ENCODE measurements around the gene B4GALT7.
"Not testable (repeated sequence)": the region's sequence is repeated elsewhere in the genome, so short reads cannot be mapped to it uniquely, and the experiment has no call there.

B4GALT7 gene, protein sequence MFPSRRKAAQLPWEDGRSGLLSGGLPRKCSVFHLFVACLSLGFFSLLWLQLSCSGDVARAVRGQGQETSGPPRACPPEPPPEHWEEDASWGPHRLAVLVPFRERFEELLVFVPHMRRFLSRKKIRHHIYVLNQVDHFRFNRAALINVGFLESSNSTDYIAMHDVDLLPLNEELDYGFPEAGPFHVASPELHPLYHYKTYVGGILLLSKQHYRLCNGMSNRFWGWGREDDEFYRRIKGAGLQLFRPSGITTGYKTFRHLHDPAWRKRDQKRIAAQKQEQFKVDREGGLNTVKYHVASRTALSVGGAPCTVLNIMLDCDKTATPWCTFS
- total RNA-seq = 20.5 to 23.3 reads per million in 2 donors

DNA sequence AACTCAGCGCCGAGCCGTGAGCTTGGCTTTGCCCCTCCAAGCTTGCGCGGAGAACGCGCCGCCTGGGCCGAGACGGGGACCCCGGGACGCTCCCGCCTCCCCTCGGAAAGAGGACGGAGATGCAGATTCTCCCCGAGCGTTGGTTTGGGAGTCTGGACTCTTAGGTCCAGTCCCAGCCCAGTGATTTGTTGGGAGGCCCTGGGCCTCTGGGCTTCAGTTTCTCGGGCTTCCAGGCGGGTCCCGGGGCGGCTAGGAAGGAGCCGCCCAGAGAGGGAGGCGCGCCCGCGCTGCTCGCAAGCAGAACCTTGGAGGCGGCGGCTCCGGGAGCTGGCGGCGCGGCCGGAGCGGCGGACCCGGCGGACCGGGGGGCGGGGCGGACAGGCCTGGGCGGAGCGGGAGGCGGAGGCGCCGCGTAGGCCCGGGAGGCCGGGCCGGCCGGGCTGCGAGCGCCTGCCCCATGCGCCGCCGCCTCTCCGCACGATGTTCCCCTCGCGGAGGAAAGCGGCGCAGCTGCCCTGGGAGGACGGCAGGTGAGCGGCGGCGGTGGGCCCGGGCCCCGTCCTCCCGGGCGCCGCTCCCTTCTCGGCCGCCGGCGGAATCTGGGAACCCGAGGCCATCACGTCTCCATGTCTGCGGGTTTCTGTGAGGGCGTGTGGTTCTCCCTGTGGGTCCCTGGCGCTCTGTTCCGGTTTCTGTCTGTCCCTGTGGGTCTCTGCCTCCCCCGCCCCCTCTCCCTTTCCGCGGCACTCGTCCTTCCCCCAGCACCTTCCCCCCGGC lies at the start of gene B4GALT7:
Gene B4GALT7, plus strand, starts transcription at position 402 of the 777 bp plus-strand sequence. Its CDS starts 79 bp downstream, at position 481.
- DNase-seq = peak; percentile 77

GRCh38 chr5:177552839-177553455 lies 47.0 kb upstream of the B4GALT7 start:
- DNase-seq = no peak

DNA sequence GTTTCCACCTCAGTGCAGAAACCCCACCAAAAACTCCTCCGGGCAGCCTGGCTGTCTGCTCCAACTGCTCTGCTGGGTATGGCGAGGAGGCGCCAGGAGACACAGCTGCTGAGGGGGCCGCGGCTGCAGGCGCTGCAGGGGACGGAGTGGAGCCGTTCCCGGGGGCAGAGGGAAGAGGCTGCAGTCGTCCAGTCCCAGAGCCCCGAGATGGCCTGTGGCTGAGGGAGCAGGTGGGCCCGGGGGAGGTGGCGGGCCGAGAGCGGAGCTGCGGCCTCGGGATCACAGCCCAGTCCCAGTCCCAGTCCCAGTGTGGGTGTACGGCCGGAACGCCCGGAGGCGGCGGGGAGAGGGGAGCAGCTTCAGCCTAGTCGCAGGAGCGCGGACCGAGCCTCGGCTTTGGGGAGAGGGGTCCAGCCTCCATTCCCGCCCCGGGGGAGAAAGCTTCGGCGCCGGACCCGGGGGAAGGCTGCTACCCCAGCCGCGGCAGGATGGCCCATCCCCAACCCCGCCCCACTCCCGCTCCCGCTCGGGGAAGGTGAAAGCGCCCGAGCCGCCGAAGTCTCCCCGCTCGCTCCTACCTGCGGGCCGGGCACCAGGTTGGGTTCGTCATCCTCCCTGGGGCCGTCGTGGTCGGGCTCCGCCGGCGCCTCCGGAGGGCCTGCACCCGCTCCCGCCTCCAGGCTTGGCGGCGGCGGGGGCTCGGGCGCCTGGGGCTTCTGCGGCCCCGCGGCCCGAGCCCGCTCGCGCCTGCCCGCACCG lies 46.1 kb upstream of the B4GALT7 start:
- no peak for DNase-seq

DNA sequence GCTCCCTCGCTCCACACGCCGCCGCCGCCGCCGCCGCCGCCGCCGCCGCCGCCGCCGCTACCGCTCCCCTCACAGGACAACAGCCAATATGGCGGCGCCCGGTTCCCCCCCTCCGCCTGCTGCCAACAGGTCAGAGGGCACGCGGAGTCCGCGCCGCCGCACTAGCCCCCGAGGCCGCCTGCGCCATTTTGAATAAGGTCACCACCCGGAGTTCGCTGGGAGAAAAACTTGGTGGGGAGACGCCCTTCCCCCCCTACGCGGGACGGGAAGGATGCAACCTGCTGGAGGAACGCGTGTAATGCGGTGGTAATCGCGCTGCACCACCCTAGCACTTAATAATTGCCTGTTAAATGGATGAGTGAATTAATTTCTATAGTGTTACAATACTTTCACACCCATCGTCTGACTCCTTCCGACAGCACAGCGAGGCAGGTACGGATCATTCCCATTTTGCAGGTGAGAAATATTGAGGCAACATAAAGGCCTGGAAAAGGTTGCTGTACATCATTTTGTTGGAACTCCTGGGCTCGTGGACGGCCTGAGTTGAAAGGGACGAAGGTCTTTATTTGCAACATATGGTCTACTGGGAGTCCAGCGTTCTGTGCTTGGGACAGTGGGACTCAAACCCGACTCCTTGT lies 45.3 kb upstream of the B4GALT7 start, which contains the start of gene FAM193B:
Gene FAM193B, minus strand, starts transcription at position 90 of the 638 bp plus-strand sequence. CDS start 105 bp downstream, outside the sequence.
- DNase-seq = peak; percentile 89

- DNase-seq = no peak
These were observed 44.7 kb upstream of the B4GALT7 start for GRCh38 chr5:177555228-177555627.

- no peak for DNase-seq
These were observed 44.3 kb upstream of the B4GALT7 start for GRCh38 chr5:177555665-177556064.

- no peak for DNase-seq
These were observed 42.8 kb upstream of the B4GALT7 start for GRCh38 chr5:177557041-177557647.

- DNase-seq = no peak
These were observed 42.1 kb upstream of the B4GALT7 start for GRCh38 chr5:177557796-177558195.

DNA sequence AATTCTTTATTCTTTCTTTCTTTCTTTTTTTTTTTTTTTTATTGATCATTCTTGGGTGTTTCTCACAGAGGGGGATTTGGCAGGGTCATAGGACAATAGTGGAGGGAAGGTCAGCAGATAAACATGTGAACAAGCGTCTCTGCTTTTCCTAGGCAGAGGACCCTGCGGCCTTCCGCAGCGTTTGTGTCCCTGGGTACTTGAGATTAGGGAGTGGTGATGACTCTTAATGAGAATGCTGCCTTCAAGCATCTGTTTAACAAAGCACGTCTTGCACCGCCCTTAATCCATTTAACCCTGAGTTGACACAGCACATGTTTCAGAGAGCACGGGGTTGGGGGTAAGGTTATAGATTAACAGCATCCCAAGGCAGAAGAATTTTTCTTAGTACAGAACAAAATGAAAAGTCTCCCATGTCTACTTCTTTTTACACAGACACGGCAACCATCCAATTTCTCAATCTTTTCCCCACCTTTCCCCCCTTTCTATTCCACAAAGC lies 40.4 kb upstream of the B4GALT7 start:
- not testable (repeated sequence) for DNase-seq

DNA sequence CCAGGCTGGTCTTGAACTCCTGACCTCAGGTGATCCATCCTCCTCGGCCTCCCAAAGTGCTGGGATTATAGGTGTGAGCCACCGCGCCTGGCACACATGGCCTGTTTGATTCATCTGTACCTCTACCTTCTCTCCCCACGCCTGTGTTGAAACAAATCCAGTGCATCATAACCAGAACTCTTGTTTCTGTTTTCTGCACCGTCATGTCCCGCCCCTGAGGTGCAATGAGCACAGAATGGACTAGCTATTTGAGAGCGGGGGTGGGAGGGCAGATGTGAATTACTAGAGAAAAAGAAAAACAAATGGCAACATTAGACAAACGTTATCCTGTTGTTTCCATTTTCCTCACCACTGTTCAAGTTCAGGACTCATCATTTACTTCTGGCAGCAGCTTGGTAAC lies 34.9 kb upstream of the B4GALT7 start:
- no peak for DNase-seq

- DNase-seq = no peak
These were observed 31.6 kb upstream of the B4GALT7 start for GRCh38 chr5:177568326-177568725.

- DNase-seq = no peak
These were observed 30.0 kb upstream of the B4GALT7 start for GRCh38 chr5:177569894-177570293.

- no peak for DNase-seq
These were observed 24.4 kb upstream of the B4GALT7 start for GRCh38 chr5:177575488-177575887.

- DNase-seq = no peak
These were observed 23.8 kb upstream of the B4GALT7 start for GRCh38 chr5:177576169-177576568.

GRCh38 chr5:177578316-177578715 lies 21.6 kb upstream of the B4GALT7 start:
- no peak for DNase-seq

GRCh38 chr5:177588413-177588909 lies 11.5 kb upstream of the B4GALT7 start:
- DNase-seq = no peak

- no peak for DNase-seq
These were observed 9.5 kb upstream of the B4GALT7 start for GRCh38 chr5:177590406-177590805.

- DNase-seq = no peak
These were observed 8.3 kb upstream of the B4GALT7 start for GRCh38 chr5:177591690-177592009.

DNA sequence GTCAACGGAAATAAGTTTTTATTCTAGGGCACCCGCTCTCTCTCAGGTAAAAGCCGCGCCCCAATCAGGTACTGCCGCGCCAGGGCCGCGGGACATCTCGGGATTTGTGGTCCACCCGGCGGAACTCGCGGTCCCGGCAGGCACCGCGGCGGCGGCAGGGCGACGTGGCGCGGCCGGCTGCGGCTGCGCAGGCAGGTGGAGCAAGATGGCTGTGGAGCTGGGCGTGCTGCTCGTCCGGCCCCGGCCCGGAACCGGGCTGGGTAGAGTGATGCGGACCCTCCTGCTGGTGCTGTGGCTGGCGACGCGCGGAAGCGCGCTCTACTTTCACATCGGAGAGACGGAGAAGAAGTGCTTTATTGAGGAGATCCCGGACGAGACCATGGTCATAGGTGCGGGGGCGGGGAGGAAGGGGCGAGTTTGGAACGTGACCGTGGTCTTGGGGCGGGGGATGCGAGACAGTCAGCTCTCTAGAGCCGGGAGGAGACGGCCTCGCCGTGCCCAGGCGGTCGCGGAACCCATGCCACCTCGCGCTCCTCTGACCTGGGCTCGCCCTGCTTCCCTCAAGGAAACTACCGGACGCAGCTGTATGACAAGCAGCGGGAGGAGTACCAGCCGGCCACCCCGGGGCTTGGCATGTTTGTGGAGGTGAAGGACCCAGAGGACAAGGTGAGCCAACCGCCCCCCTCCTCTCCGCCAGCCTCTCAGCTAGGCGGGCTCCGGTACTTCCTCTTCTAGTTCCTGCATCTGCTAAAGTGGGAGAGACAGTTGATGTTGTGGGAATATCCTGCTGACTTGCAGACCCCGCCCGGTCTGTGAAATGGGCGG lies 7.7 kb upstream of the B4GALT7 start, which contains the start of gene TMED9:
Gene TMED9, plus strand, starts transcription at position 194 of the 825 bp plus-strand sequence. Its CDS starts 12 bp downstream, at position 206.
- DNase-seq = peak; percentile 81

- DNase-seq = no peak
These were observed 7.0 kb upstream of the B4GALT7 start for GRCh38 chr5:177592905-177593304.

Data from activated gamma-delta T cell (primary cell).